ENCODE results near the gene KBTBD8.

Gene KBTBD8

GRCh38 chr3:66997560-66998112, 471 bp upstream of the KBTBD8 start:
- peak; percentile 15 for DNase-seq

DNA sequence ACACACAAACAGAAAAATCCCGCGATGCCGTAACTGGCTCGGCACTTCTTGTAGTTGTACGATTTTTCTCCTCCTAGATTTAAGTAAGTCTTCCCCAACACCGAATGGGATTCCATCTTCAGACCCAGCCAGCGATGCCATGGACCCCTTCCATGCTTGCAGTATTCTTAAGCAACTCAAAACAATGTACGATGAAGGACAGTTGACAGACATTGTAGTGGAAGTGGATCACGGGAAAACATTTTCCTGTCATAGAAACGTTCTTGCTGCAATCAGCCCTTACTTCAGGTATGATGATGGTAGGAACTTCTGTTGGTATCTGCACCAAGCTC, 763 bp downstream of the KBTBD8 start:
- no peak for DNase-seq

DNA sequence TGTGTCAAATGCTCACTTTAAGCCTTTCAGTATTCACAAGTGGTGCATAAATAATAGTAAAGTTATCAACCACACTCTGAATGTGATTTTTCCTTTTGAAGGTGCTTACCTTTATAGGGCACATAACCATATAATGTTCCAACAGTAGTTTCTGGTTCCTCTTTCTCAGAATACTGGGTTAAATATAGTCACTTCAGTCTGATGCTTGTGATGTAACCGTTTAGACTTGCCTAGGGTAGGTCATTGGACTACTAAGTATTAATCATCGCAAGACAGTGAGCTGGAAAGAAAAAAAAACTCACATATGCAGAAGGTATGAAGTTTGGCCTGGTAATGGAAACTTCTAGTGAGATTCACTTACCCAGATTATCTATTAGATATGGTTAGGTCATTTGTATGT, 1.9 kb downstream of the KBTBD8 start:
- no peak for DNase-seq

DNA sequence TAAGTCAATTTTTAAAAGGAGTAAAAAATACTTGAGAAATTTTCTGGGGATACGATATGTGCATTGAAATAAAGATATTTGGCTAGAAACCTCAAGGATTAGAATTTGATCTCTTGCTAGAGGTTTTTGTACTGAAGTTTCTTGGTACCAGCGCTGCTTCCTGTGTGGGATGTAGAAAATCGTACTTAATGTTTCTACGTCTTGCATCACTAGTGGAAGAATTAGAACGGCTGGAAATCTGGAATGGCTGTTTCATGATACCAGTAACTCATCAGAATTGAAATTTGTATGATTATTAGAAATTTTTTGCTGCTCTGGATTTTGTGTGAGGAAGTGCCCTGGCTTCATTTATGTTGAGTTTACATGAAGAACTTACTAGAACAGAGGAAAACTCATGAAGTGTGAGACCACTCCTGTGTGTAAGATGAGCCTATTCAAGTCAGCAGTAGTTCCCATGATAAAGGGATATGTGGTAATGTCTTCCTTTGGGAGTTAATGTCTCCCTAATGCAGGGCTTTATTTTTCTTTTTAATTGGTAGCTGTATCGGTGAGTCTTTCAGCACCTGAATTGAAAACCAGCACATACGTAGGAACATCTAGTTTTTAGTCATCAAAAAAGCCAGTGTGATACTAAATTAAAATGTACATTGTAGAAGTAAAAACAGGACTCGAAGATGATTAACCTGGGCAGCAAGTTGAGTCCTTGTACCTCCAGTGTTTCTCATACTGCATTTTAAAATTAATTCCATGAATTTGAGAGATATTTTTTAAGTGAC, 3.2 kb downstream of the KBTBD8 start:
- no peak for DNase-seq

DNA sequence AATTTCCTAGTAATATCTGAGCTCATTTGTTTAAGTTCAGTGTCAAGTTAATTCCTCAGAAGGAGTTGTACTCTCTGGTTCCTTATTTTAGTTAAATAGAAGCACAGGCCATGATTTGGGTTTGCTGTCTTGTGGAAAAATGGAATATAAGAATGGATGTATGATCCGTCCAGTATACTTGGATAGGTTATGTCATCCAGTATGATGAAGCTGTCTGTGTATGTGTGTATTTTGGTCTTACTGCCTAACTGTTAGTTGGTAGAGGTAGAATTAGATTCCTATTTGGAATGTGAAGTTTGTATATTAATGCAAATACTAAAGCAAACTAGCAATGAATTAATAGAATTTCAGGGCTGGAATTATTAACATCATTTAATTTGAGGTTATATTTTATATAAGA, 7.9 kb downstream of the KBTBD8 start:
- DNase-seq, result no peak

- DNase-seq, result no peak
Observed at GRCh38 chr3:67006460-67006859, 8.4 kb downstream of the KBTBD8 start.

DNA sequence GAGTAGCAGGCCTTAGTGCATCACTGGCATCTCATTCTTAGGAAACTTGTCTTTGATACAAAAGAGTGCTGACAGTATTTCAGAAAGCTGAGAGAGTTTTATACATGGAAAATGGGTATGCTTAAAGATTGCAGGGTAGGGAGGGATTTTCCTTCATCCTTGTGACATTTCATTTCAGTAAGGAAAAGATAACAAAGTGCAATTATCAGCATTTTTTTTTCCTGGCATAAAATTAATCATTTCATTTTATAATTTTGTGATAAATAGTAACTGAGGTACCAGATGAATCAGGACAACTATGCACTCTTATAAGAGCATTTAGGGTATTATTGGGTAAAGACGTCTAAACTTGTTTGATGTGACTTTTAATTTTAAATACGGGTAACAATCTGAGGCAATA, 10.3 kb downstream of the KBTBD8 start:
- no peak for DNase-seq

DNA sequence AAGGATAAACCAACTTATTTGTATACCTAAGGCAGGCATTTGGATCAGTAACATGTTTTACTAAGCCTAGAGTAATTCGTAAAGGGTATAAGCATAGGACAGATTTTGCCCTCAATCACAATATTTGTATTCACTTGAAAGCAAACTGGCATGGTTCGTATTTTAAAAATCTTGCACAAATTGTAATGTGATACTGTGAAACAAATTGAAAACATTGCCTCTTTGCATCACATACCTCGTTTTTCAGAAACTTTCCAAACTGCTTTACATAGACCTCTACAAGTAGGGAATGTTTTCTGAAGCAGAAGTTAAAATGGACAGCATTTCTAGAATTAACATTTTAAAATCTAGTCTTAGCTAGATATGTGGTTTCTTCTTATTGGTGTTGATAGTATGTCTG, 11.6 kb downstream of the KBTBD8 start:
- DNase-seq, result no peak

DNA sequence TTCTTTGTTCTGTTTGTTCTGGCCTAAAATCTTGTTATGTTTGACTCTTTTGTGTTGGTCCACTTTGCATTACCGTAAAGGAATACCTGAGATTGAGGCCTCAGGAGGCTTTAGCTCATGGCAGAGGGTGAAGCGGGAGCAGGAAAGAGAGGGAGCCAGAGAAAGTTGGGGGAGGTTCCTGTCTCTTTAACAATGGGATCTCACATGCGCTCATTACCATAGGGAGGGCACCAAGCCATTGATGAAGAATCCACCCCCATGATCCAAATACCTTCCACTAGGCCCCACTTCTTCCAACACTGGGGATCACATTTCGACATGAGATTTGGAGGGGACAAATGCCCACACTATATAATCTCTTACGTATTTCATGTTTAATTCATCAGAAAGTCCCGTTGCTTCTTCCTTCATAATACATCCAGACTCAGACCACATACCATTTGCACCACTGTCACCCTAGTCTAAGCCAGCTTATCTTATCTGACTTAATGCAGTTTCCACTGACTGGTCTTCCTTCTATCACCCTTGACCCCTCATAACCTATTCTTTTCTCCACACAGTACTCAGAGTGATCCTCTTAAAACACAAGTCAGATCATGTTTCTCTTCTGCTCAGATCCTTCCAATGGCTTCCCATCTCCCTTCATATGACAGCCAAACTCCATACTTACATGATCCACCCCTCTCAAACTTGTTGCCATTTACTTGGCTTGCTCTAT, 13.5 kb downstream of the KBTBD8 start:
- DNase-seq, result no peak

DNA sequence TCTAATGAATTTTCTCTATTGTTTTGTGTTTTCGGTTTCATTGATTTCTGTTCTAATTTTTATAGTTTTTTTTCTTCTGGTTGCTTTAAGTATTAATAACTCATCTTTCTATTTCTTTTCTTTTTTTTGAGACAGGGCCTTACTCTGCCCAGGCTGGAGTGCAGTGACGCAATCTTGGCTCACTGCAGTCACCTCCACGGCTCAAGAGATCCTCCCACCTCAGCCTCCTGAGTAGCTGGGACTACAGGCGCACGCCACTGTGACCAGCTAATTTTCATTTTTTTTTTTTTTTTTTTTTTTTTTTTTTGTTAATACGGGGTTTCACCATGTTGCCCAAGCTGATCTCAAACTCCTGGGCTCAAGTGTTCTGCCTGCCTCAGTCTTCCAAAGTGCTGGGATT, 14.5 kb downstream of the KBTBD8 start:
- DNase-seq, result no peak

GRCh38 chr3:67015702-67016484, 17.8 kb downstream of the KBTBD8 start:
- no peak for DNase-seq

DNA sequence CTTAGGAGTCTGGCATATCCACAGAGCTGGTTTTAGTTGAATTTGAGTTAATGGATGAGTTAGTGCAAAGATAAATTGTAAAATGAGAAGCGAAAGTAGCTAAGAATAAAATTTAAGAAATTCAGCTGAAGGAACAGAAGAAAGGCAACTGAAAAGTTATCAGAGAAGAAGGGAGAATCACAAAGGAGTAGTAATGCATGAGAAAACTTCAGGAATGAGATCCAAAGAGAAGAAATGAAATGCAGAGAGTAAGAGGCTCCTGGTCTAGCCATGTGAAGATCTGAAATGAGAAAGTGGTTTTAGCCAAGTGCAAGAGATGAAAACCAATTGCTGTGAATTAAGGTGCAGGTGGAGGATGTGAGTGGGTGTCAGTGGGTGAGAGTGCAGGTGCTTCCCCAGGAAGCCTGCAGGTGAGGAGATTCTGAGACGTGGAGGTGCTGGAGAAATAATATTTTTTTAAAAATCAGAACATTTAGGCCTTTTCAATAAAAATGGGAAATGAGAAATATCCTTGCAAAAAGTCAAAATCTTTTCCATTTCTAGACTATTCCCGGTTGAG, 18.5 kb downstream of the KBTBD8 start:
- DNase-seq, result no peak

DNA sequence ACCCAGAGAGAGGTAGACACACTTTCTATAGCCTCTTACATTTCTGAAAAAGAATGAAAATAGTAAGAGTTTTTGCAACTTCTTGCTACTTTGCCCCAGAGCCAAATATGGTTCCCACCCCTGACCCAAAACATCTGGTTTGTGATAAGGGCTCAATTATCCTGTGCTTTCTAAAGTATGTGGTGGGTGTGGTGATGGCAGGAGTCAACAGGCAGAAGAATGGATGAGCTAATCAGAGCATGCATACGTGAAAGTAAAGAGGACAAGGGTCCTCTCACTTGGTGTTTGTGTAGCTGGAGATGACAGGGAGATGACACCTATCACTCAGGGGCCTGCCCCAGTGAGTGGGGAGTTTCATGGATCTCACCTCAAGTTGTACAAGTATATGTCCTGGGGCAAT, 19.1 kb downstream of the KBTBD8 start:
- DNase-seq, result no peak

DNA sequence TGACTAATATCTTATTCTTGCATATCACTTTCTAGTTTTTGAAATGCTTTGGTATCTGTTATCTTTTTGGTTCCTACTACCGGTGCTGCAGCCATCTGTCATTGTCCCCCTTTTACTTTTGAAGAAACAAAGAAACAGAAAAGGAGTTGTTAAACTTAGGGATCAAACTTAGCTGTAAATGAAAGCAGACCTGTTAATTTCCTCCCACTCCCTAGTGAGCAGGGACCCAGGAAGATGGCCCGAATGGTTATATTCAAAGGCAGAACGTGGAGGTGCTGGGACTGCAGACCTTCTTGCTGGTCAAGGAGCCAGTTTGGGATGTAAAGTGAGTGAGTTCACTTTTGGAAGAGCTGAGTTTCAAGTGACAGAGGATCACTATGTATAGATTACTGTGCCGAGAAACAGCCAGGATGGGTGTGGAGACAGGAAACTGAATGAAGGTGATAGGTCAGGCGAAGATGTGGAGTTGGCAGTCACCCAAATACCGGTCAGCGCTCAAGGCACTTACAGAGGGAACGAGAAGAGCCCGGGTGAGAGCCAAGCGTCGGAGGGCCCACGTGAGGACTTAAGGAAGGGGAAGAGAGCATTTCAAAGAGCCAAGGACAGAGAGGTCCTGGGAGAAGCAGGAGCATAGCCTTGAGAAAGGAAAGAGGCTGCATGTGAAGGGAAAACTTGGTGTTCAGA, 20.1 kb downstream of the KBTBD8 start:
- no peak for DNase-seq

DNA sequence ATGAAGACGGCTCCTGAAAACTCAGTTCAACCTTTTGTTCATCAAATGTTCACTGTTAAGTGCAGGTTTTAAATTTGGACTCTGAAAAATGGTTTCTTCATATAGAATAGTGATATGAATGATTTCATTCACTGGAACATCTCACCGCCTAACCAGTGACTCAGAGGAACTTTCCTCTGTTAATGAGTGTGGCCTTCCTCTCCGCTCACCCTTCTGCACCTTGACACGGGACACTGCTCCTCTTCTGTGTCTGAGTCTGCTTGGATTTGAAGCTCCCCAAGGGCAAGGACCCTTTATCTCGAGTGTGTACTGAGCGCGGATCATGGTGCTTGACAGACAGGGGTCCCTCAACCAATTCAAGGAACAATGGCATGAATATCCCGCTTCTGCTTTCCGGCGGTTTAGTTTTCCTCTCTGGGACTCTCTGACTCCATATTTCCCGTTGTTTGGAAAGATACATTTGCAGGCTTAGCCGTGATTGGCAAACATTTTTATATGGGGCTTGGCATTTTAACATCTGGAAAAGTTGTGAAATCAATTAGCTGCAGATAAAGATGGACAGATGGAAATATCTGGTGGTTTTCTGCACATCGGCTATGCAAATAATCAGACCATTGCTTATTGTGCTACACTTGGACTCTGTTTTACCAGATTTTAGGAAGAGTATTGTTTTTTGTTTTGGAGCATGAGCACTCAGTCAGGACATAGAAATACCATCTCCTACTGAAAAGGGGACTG, 20.9 kb downstream of the KBTBD8 start:
- DNase-seq, result no peak

- DNase-seq, result no peak
Observed at GRCh38 chr3:67028001-67028784, 30.1 kb downstream of the KBTBD8 start.

DNA sequence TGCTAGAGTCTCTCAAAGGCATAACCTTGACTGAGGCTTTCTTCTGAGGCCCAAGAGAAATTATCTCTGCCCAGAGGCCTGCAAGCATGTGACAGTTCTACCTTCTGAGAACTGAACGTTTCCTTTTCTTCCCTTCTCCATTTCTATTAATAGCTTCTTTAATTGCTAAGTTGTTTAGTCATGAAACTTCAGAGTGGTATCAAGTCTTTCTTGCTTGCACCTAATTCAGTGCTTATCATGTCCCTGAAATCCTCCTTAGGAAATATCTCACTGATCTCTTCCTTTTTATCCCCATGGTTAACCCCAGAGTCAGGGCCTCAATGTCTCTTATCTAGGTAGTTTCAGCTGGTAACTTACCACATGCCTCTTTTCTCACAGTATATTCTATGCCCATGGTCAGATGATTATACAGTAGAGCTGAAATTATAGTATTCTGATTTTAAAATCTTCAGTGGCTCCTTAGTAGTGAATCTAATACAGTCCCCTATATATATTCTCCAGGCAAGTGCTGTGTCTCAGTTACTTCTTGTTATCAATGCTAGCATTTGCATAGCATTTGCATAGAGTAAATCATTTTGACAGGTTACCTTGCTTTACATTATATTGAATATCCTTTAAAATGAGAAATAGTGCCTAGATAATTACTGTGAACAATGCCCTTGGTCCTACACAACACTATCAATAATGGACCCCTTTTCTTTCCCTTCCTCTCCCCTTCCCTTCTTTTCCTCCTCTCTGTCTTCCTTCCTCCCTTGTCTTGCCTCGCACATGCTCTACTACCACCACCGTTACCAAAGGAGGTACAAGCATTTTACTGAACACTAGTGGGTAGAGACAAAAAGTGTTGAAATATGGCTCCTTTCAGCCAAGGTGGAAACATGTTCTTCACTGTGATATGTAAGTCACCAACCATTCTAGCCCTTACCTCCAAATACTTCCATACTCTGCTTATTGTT, 33.0 kb downstream of the KBTBD8 start:
- DNase-seq, result no peak

- DNase-seq, result no peak
Observed at GRCh38 chr3:67031986-67032385, 33.9 kb downstream of the KBTBD8 start.

DNA sequence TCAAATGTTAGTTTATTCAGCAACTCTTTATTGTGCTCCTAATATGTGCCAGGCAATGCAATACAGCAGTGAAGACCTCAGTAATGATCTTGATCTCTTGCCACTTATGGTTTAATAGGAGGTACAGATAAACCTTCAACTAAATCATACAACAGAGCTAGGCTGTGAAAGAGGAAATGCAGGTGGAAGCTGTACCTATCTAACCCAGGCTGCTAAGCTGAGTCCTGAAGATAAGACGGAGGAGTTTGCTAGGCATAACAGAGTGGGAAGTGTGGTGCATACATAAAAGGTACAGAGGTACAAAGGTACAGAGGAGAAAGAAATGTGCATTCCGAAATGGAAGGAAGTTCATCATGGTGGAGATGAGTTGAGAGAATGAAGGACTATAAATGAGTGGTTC, 35.0 kb downstream of the KBTBD8 start:
- DNase-seq, result no peak

DNA sequence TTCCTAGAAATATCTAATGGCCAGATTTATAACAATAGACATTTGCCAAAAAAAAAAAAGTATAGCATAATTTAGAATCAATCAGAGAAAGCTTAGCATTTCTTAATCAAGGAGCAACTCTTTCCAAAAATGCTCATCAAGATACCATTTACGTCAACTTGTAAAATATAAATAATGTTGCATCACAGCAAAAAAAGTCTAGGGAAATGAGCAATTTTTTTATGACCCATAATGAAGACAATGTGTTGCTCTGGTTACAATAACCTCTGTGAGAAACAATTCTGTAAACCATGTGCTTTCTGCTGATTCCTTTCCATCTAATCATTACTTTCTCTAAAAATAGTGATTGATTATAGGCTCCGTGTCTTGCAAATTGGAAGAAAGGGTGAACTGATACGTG, 36.3 kb downstream of the KBTBD8 start:
- DNase-seq, result no peak
